Keratinocyte (primary cell): ENCODE data around the gene TMEM135. TPM values are rescaled to one million over a fixed set of nuclear protein-coding genes. Genes with fewer than 3 reads are reported as not detected.

Source experiments
- DNase-seq: peaks from one replicate; pipeline ENCODE4 v3.0.0-alpha.2; 2011; ENCODE audit warnings: low read depth, missing footprints, low spot score
- FAIRE-seq: peaks from 2 replicates; lab custom pipeline; 2011; peaks lifted over from hg19 to GRCh38; lab: Jason Lieb, UNC
- H2AFZ ChIP-seq: 2 replicates; pipeline ENCODE4 v1.6.0; 2012; ENCODE audit warnings: low read length, control low read depth, inconsistent platforms; ENCODE audit not compliant: control insufficient read depth
- H3K27ac ChIP-seq: 2 replicates; pipeline ENCODE4 v1.5.1; 2011; ENCODE audit warnings: low read length; ENCODE audit not compliant: control insufficient read depth, insufficient read depth
- H3K27me3 ChIP-seq: 3 replicates; pipeline ENCODE4 v1.6.0; 2011; ENCODE audit warnings: low read length; ENCODE audit not compliant: control insufficient read depth, insufficient read depth; ENCODE audit errors: extremely low read depth
- H3K36me3 ChIP-seq, 2 experiments: 2 replicates in 1 of 2; 3 replicates in 1 of 2; pipeline ENCODE4 v1.5.1; 2011; ENCODE audit warnings: low read length in 2 of 2, mild to moderate bottlenecking in 1 of 2; ENCODE audit not compliant: control insufficient read depth in 2 of 2, insufficient read depth in 2 of 2; ENCODE audit errors: extremely low read depth in 1 of 2
- H3K4me1 ChIP-seq: 3 replicates; pipeline ENCODE4 v1.5.1; 2011; ENCODE audit warnings: low read length; ENCODE audit not compliant: control insufficient read depth, insufficient read depth; ENCODE audit errors: extremely low read depth
- H3K4me2 ChIP-seq: 3 replicates; pipeline ENCODE4 v1.6.0; 2011; ENCODE audit warnings: low read depth, low read length; ENCODE audit not compliant: control insufficient read depth, insufficient read depth; ENCODE audit errors: extremely low read depth
- H3K4me3 ChIP-seq, 3 experiments: fragments of 200-600 bp in 1 of 3; sonication (generic) in 1 of 3; 2 replicates in 2 of 3; 3 replicates in 1 of 3; pipeline ENCODE4 v1.5.1; 2011 to 2016; ENCODE audit warnings: low read length in 3 of 3, mild to moderate bottlenecking in 3 of 3, control low read depth in 2 of 3, inconsistent platforms in 1 of 3, low read depth in 1 of 3, mixed read lengths in 1 of 3, mixed run types in 1 of 3, moderate library complexity in 1 of 3; ENCODE audit not compliant: control insufficient read depth in 2 of 3, insufficient read depth in 2 of 3; ENCODE audit errors: extremely low read depth in 1 of 3
- H3K79me2 ChIP-seq: 2 replicates; pipeline ENCODE4 v1.6.0; 2012; ENCODE audit warnings: low read length; ENCODE audit not compliant: control insufficient read depth, insufficient read depth
- H3K9ac ChIP-seq: 3 replicates; pipeline ENCODE4 v1.6.0; 2011; ENCODE audit warnings: low read length; ENCODE audit not compliant: control insufficient read depth, insufficient read depth; ENCODE audit errors: extremely low read depth
- H3K9me1 ChIP-seq: 3 replicates; pipeline ENCODE4 v1.6.0; 2011; ENCODE audit warnings: low read length; ENCODE audit not compliant: control insufficient read depth, insufficient read depth; ENCODE audit errors: extremely low read depth
- H3K9me3 ChIP-seq: 2 replicates; pipeline ENCODE4 v1.5.1; 2012; ENCODE audit warnings: low read depth, low read length; ENCODE audit not compliant: control insufficient read depth
- H4K20me1 ChIP-seq: 3 replicates; pipeline ENCODE4 v1.6.0; 2011; ENCODE audit warnings: low read length; ENCODE audit not compliant: control insufficient read depth, insufficient read depth; ENCODE audit errors: extremely low read depth
- EZH2 ChIP-seq: IDR thresholded peaks from one replicate; pipeline ENCODE4 v1.6.1; 2012; ENCODE audit warnings: inconsistent platforms, mild to moderate bottlenecking, low read length, moderate library complexity
- dilution Hi-C: fragments of 300-500 bp; cut with MboI; formaldehyde crosslinking; loops from one replicate; pipeline ENCODE4 v1.7.0; 2020; ENCODE audit warnings: low sequenced_read_pairs; ENCODE audit not compliant: extremely low pct_ligation_motif_present
- polyA plus RNA-seq, 5 experiments: library from polyadenylated mRNA; depleted of rRNA in 3 of 5; stranded (reverse) in 3 of 5; stranded (forward) in 1 of 5; unstranded in 1 of 5; fragments of >200 nt; gene quantifications; 1 replicate in 1 of 5; 2 replicates in 3 of 5; 3 replicates in 1 of 5; pipeline versions ENCODE4 v1.2.1 to v1.2.3, GENCODE V29; 2011 to 2012; ENCODE audit warnings: missing spikeins in 2 of 5, low read depth in 1 of 5, low replicate concordance in 1 of 5
- TF ChIP-seq, protein P1 (sequence below), 3 experiments: IDR thresholded peaks in 1 of 3; conservative IDR thresholded peaks in 1 of 3; optimal IDR thresholded peaks in 1 of 3; 2 replicates in 2 of 3; 3 replicates in 1 of 3; pipeline versions ENCODE3 to v1.5.1; 2011; ENCODE audit warnings: low read length in 3 of 3, mild to moderate bottlenecking in 3 of 3, moderate library complexity in 2 of 3, control low read depth in 1 of 3, inconsistent platforms in 1 of 3; ENCODE audit not compliant: insufficient read depth in 2 of 3; ENCODE audit errors: extremely low read depth in 1 of 3

The TMEM135 gene
- polyA plus RNA-seq, 1 donor (not counting 4 experiments of a cell fraction or from before 2014, with no cell fraction given): 15.0 TPM

- Histone ChIP-seq H3K36me3 (no peaks in the 10 kb centered on the region), H2AFZ (no peak overlapping the region), H3K9me1 (no peaks in the 10 kb centered on the region), H3K79me2 (no peaks in the 10 kb centered on the region), H3K4me2 (no peak overlapping the region), H3K4me3 (no peak overlapping the region), H4K20me1 (no peaks in the 10 kb centered on the region), H3K27me3 (no peaks in the 10 kb centered on the region), H3K9ac (no peak overlapping the region), H3K4me1 (no peaks in the 10 kb centered on the region), H3K9me3 (no peaks in the 10 kb centered on the region), H3K27ac (no peak overlapping the region)
- TF ChIP-seq, protein P1, sequence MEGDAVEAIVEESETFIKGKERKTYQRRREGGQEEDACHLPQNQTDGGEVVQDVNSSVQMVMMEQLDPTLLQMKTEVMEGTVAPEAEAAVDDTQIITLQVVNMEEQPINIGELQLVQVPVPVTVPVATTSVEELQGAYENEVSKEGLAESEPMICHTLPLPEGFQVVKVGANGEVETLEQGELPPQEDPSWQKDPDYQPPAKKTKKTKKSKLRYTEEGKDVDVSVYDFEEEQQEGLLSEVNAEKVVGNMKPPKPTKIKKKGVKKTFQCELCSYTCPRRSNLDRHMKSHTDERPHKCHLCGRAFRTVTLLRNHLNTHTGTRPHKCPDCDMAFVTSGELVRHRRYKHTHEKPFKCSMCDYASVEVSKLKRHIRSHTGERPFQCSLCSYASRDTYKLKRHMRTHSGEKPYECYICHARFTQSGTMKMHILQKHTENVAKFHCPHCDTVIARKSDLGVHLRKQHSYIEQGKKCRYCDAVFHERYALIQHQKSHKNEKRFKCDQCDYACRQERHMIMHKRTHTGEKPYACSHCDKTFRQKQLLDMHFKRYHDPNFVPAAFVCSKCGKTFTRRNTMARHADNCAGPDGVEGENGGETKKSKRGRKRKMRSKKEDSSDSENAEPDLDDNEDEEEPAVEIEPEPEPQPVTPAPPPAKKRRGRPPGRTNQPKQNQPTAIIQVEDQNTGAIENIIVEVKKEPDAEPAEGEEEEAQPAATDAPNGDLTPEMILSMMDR (optimal IDR thresholded peaks at IDR 0.05 in 1 of 3, IDR thresholded peaks at IDR 0.05 in 1 of 3, conservative IDR thresholded peaks at IDR 0.05 in 1 of 3; ENCODE audit: extremely low read depth in 1 of 3, insufficient read depth in 2 of 3, low read length in 3 of 3): no peak
- dilution Hi-C loops: no loop called here
- no peak for DNase-seq
- FAIRE-seq: no peak
These were observed 198.6 kb downstream of the TMEM135 start for GRCh38 chr11:87236368-87236767.

- Histone ChIP-seq H3K9me3 (no peaks in the 10 kb centered on the region), H3K4me1 (no peaks in the 10 kb centered on the region), H2AFZ (no peak overlapping the region), H3K79me2 (no peaks in the 10 kb centered on the region), H4K20me1 (no peaks in the 10 kb centered on the region), H3K27ac (no peak overlapping the region), H3K27me3 (no peaks in the 10 kb centered on the region), H3K4me2 (no peak overlapping the region), H3K4me3 (no peak overlapping the region), H3K9me1 (no peaks in the 10 kb centered on the region), H3K36me3 (no peaks in the 10 kb centered on the region), H3K9ac (no peak overlapping the region)
- dilution Hi-C loops: no loop called here
- DNase-seq: no peak
- TF ChIP-seq, protein P1 (optimal IDR thresholded peaks at IDR 0.05 in 1 of 3, IDR thresholded peaks at IDR 0.05 in 1 of 3, conservative IDR thresholded peaks at IDR 0.05 in 1 of 3; ENCODE audit: extremely low read depth in 1 of 3, insufficient read depth in 2 of 3, low read length in 3 of 3): no peak
- no peak for TF ChIP-seq EZH2
- no peak for FAIRE-seq
These were observed 201.3 kb downstream of the TMEM135 start for GRCh38 chr11:87239001-87239400.
